Natural killer cell (primary cell): Measurements from ENCODE around the gene NCOA3. TPM values are rescaled to one million over a fixed set of nuclear protein-coding genes. Genes with fewer than 3 reads are reported as not detected.
A peak's percentile ranks its signal among the peaks of the same experiment; 100 is the strongest.

ENCODE experiments used
- ATAC-seq, 3 donors: fragments of 150-1000 bp in 2 of 3; fragments of 200-7000 bp in 1 of 3; cut with Tn5 transposase; 1 replicate in 1 of 3; 2 replicates in 2 of 3; pipeline ENCODE4 v1.10.0; 2021; ENCODE audit warnings: mild to moderate bottlenecking in 2 of 3, moderate library complexity in 2 of 3
- DNase-seq, 2 donors: peaks; one replicate each; pipeline versions ENCODE4 v3.0.0 to v3.0.0-alpha.2; 2013 to 2021; ENCODE audit warnings: mixed read lengths in 1 of 2
- H3K27ac ChIP-seq: one replicate; pipeline ENCODE4 v1.5.1; 2013; ENCODE audit warnings: mild to moderate bottlenecking, low read length
- H3K27me3 ChIP-seq: one replicate; pipeline ENCODE4 v1.6.1; 2013; ENCODE audit warnings: low read length; ENCODE audit not compliant: control insufficient read depth, insufficient read depth
- H3K36me3 ChIP-seq: one replicate; pipeline ENCODE4 v1.6.1; 2013; ENCODE audit warnings: low read length; ENCODE audit not compliant: control insufficient read depth, insufficient read depth
- H3K4me1 ChIP-seq: one replicate; pipeline ENCODE4 v1.6.1; 2013; ENCODE audit warnings: low read length; ENCODE audit not compliant: control insufficient read depth, insufficient read depth
- H3K4me3 ChIP-seq: one replicate; pipeline ENCODE4 v1.5.1; 2013; ENCODE audit warnings: low read length
- H3K9me3 ChIP-seq: one replicate; pipeline ENCODE4 v1.6.1; 2013; ENCODE audit warnings: low read length; ENCODE audit not compliant: control insufficient read depth, insufficient read depth
- H3K27ac Mint-ChIP-seq, 2 donors: one replicate each; pipeline ENCODE4 v1.8.0; 2022; ENCODE audit warnings: mild to moderate bottlenecking in 2 of 2, mixed read lengths in 2 of 2, moderate library complexity in 1 of 2
- H3K27me3 Mint-ChIP-seq, 2 donors: one replicate each; pipeline ENCODE4 v1.8.0; 2022; ENCODE audit warnings: low read depth in 2 of 2, mixed read lengths in 2 of 2
- H3K36me3 Mint-ChIP-seq: one replicate; pipeline ENCODE4 v1.8.0; 2022; ENCODE audit warnings: mixed read lengths
- H3K4me1 Mint-ChIP-seq, 2 donors: one replicate each; pipeline ENCODE4 v1.8.0; 2022; ENCODE audit warnings: mixed read lengths in 2 of 2
- H3K4me3 Mint-ChIP-seq: one replicate; pipeline ENCODE4 v1.8.0; 2022; ENCODE audit warnings: mild to moderate bottlenecking, moderate library complexity, mixed read lengths
- H3K9me3 Mint-ChIP-seq, 2 donors: one replicate each; pipeline ENCODE4 v1.8.0; 2022; ENCODE audit warnings: mixed read lengths in 2 of 2
- CTCF ChIP-seq: fragments of 200-600 bp; IDR thresholded peaks from one replicate; pipeline ENCODE4 v1.8.0; 2022; ENCODE audit warnings: antibody characterized with exemption
- WGBS: methylation state at CpG from one replicate; pipeline ENCODE4 v1.1.7; 2013; ENCODE audit warnings: missing lambda C conversion rate; ENCODE audit not compliant: insufficient coverage; 5-methylcytosine and 5-hydroxymethylcytosine counted together
- intact Hi-C: fragments of 100-400 bp; cut with micrococcal nuclease; formaldehyde crosslinking; loops from one replicate; pipeline ENCODE4 v1.14.2; 2022
- total RNA-seq, 4 donors: library from RNA; stranded (reverse); fragments of 120-200 nt in 1 of 4; gene quantifications; one replicate each; pipeline versions ENCODE4 v1.2.3 to v1.2.4, GENCODE V29; 2013 to 2022

NCOA3 gene
- total RNA-seq, 3 donors from 2014 or later (not counting 1 experiment from before 2014, with no cell fraction given) = 44.3 to 63.3 (median 57.8) TPM

GRCh38 chr20:47546184-47547033, 44.7 kb downstream of the NCOA3 start:
- H3K4me1 Mint-ChIP-seq = peaks cover 45 to 55% of the 10 kb centered on the region in 2 donors
- H3K4me3 Mint-ChIP-seq = no peak overlapping the region
- intact Hi-C loops = no loop called here
- H3K27ac ChIP-seq = no peak overlapping the region
- H3K9me3 Mint-ChIP-seq = no peaks in the 10 kb centered on the region
- no peaks in the 10 kb centered on the region for H3K36me3 Mint-ChIP-seq
- no peaks in the 10 kb centered on the region for H3K36me3 ChIP-seq
- DNase-seq = no peak
- H3K27me3 Mint-ChIP-seq = no peaks in the 10 kb centered on the region
- 97% methylated on average over 11 of the region's 13 CpGs for WGBS
- ATAC-seq = no peak
- H3K27ac Mint-ChIP-seq = peak overlapping the region in 1 of 2 donors; percentile 14
- no peak for TF ChIP-seq CTCF
- no peaks in the 10 kb centered on the region for H3K9me3 ChIP-seq
- no peak overlapping the region for H3K4me3 ChIP-seq
- H3K4me1 ChIP-seq = peaks cover 8% of the 10 kb centered on the region
- no peaks in the 10 kb centered on the region for H3K27me3 ChIP-seq

- H3K4me3 Mint-ChIP-seq = no peak overlapping the region
- WGBS = no CpG with 5 or more reads among the region's 5 CpGs
- TF ChIP-seq CTCF = no peak
- Histone ChIP-seq H3K9me3 (no peaks in the 10 kb centered on the region), H3K27ac (no peak overlapping the region), H3K4me1 (peaks cover 7% of the 10 kb centered on the region), H3K27me3 (no peaks in the 10 kb centered on the region), H3K4me3 (no peak overlapping the region), H3K36me3 (no peaks in the 10 kb centered on the region)
- H3K9me3 Mint-ChIP-seq = no peaks in the 10 kb centered on the region
- H3K27ac Mint-ChIP-seq = no peak overlapping the region
- no peaks in the 10 kb centered on the region for H3K36me3 Mint-ChIP-seq
- no peaks in the 10 kb centered on the region for H3K27me3 Mint-ChIP-seq
- intact Hi-C loops = no loop called here
- no peak for DNase-seq
- ATAC-seq = no peak
- H3K4me1 Mint-ChIP-seq = peaks cover 39 to 49% of the 10 kb centered on the region in 2 donors
These were observed 45.3 kb downstream of the NCOA3 start for GRCh38 chr20:47547034-47547387.

- Histone ChIP-seq H3K4me3 (no peak overlapping the region), H3K9me3 (no peaks in the 10 kb centered on the region), H3K27ac (no peak overlapping the region), H3K36me3 (no peaks in the 10 kb centered on the region), H3K4me1 (no peaks in the 10 kb centered on the region), H3K27me3 (no peaks in the 10 kb centered on the region)
- ATAC-seq = no peak
- DNase-seq = no peak
- Mint-ChIP-seq H3K36me3 (no peaks in the 10 kb centered on the region), H3K9me3 (no peaks in the 10 kb centered on the region), H3K4me1 (peaks cover 23 to 24% of the 10 kb centered on the region in 2 donors), H3K27ac (peak overlapping the region in 1 of 2 donors; percentile 27), H3K4me3 (no peak overlapping the region), H3K27me3 (no peaks in the 10 kb centered on the region)
- WGBS = 97% methylated on average over 3 of the region's 3 CpGs
- intact Hi-C loops = no loop called here
- no peak for TF ChIP-seq CTCF
These were observed 48.0 kb downstream of the NCOA3 start for GRCh38 chr20:47549671-47550070.
